A673 (cell line): ENCODE measurements around the gene LTBP4. TPM values are rescaled to one million over a fixed set of nuclear protein-coding genes. Genes with fewer than 3 reads are reported as not detected.

Source experiments
- BruUV-seq: library from RNA; stranded (reverse); fragments of 400-500 nt; replicated peaks from 2 replicates; lab custom pipeline; 2021; lab: Mats Ljungman, UMichigan
- CTCF ChIA-PET: fragments of 300-600 bp; sonication (Branson Sonifier 250); formaldehyde crosslinking; loops from one replicate; lab custom pipeline; 2022; ENCODE audit warnings: antibody characterized with exemption; lab: Charles Lee
- POLR2A ChIA-PET: fragments of 300-600 bp; sonication (Branson Sonifier 250); formaldehyde crosslinking; loops from one replicate; lab custom pipeline; 2022; ENCODE audit warnings: antibody characterized with exemption; ENCODE audit not compliant: low non-redundant PET; lab: Charles Lee
- DNase-seq: peaks from one replicate; pipeline ENCODE4 v3.0.0-alpha.2; 2015; ENCODE audit warnings: low spot score
- H3K27ac ChIP-seq: fragments of 200-600 bp; sonication (generic); 2 replicates; pipeline ENCODE4 v1.5.1; 2016; ENCODE audit warnings: mixed run types, low read depth, mild to moderate bottlenecking, mixed read lengths, antibody characterized with exemption, low read length; ENCODE audit not compliant: poor library complexity, severe bottlenecking
- H3K27me3 ChIP-seq: fragments of 200-600 bp; sonication (generic); replicated peaks from 2 replicates; pipeline ENCODE4 v1.6.1; 2017; ENCODE audit warnings: mixed run types, low read depth, mild to moderate bottlenecking, mixed read lengths, antibody characterized with exemption, low read length; ENCODE audit not compliant: insufficient read depth, poor library complexity
- H3K36me3 ChIP-seq: fragments of 200-600 bp; sonication (generic); 2 replicates; pipeline ENCODE4 v1.6.1; 2016; ENCODE audit warnings: mixed run types, mild to moderate bottlenecking, mixed read lengths, antibody characterized with exemption, low read length; ENCODE audit not compliant: insufficient read depth, poor library complexity, severe bottlenecking
- H3K4me1 ChIP-seq: fragments of 200-600 bp; sonication (generic); 2 replicates; pipeline ENCODE4 v1.6.1; 2017; ENCODE audit warnings: mixed run types, mild to moderate bottlenecking, mixed read lengths, antibody characterized with exemption, low read length; ENCODE audit not compliant: insufficient read depth, poor library complexity, severe bottlenecking
- H3K4me3 ChIP-seq: fragments of 200-600 bp; sonication (generic); 2 replicates; pipeline ENCODE4 v1.5.1; 2016; ENCODE audit warnings: low read depth, mixed run types, mild to moderate bottlenecking, mixed read lengths, low read length; ENCODE audit not compliant: poor library complexity, severe bottlenecking
- H3K9me3 ChIP-seq: fragments of 200-600 bp; sonication (generic); 2 replicates; pipeline ENCODE4 v1.6.1; 2016; ENCODE audit warnings: mixed run types, low read depth, mild to moderate bottlenecking, mixed read lengths, antibody characterized with exemption, low read length; ENCODE audit not compliant: poor library complexity, severe bottlenecking
- CTCF ChIP-seq: fragments of 300-800, 200-600 bp; sonication (generic); conservative IDR thresholded peaks from 2 replicates; pipeline ENCODE4 v1.5.1; 2017; ENCODE audit warnings: low read depth, mild to moderate bottlenecking, antibody characterized with exemption, low read length, moderate library complexity, mixed read lengths
- EZH2 ChIP-seq: fragments of 200-600 bp; sonication (generic); IDR thresholded peaks from 2 replicates; pipeline ENCODE4 v1.6.1; 2017; ENCODE audit warnings: borderline replicate concordance, low read depth, mild to moderate bottlenecking, mixed read lengths, antibody characterized with exemption, low read length; ENCODE audit not compliant: poor library complexity, severe bottlenecking
- intact Hi-C: fragments of 100-400 bp; cut with micrococcal nuclease; formaldehyde crosslinking; loops from one replicate; pipeline ENCODE4 v1.10.0; 2022; ENCODE audit not compliant: unreplicated experiment
- total RNA-seq: library from RNA; stranded (reverse); gene quantifications from 2 replicates; pipeline ENCODE4 v1.2.3, GENCODE V29; 2021

LTBP4 gene
- total RNA-seq, 1 experiment from 2014 or later, result 139 TPM

- TF ChIP-seq EZH2 (no peak), CTCF (no peak)
- H3K36me3 ChIP-seq, result no peaks in the 10 kb centered on the region
- H3K9me3 ChIP-seq, result no peaks in the 10 kb centered on the region
- H3K27me3 ChIP-seq, result no peaks in the 10 kb centered on the region
- CTCF ChIA-PET, result interaction anchor here (0.6 to 2.3 kb wide), 8 partner anchors 13 to 434 kb away, joined by 3 to 15 read pairs (median 6); no protein-coding TSS in a partner anchor
- intact Hi-C loops, result loop anchor here (1.0 to 10.0 kb wide), 4 partner anchors 50 to 294 kb away; partner anchors contain the start of genes BLVRB and SPTBN4
- BruUV-seq, result no TSS peak
- no peak for DNase-seq
- POLR2A ChIA-PET, result interaction anchor here (0.6 kb wide), 2 partner anchors 314 to 1972 kb away, joined by 3 to 5 read pairs; partner anchors contain the start of gene AKT2
- peak overlapping the region; percentile 90 for H3K27ac ChIP-seq
- H3K4me1 ChIP-seq, result peaks cover 38% of the 10 kb centered on the region
- peak overlapping the region; percentile 61 for H3K4me3 ChIP-seq
Measured at GRCh38 chr19:40598918-40599307, 2.3 kb upstream of the LTBP4 start.

- Histone ChIP-seq H3K9me3 (no peaks in the 10 kb centered on the region), H3K27me3 (no peaks in the 10 kb centered on the region), H3K4me1 (peaks cover 38% of the 10 kb centered on the region), H3K4me3 (peak overlapping the region; percentile 61), H3K36me3 (no peaks in the 10 kb centered on the region), H3K27ac (peak overlapping the region; percentile 90)
- BruUV-seq, result no TSS peak
- TF ChIP-seq CTCF (no peak), EZH2 (no peak)
- DNase-seq, result peak; percentile 86
- CTCF ChIA-PET, result interaction anchor here (0.6 to 2.3 kb wide), 7 partner anchors 14 to 226 kb away, joined by 3 to 15 read pairs (median 8); no protein-coding TSS in a partner anchor
- POLR2A ChIA-PET, result interaction anchor here (0.6 kb wide), 1 partner anchor 314 kb away, joined by 5 read pairs; the partner anchor contains the start of gene AKT2
- intact Hi-C loops, result loop anchor here (2.0 to 10.0 kb wide), 2 partner anchors 135 to 295 kb away; partner anchors contain the start of genes BLVRB and SPTBN4
Measured at GRCh38 chr19:40599331-40599901, 1.8 kb upstream of the LTBP4 start.

GRCh38 chr19:40599902-40600569 is 1.1 kb upstream of the LTBP4 start:
- no peaks in the 10 kb centered on the region for H3K36me3 ChIP-seq
- no peaks in the 10 kb centered on the region for H3K27me3 ChIP-seq
- TF ChIP-seq EZH2, result no peak
- TF ChIP-seq CTCF, result no peak
- H3K4me3 ChIP-seq, result peak overlapping the region; percentile 61
- peak; percentile 65 for DNase-seq
- BruUV-seq, result TSS peak; percentile 37
- POLR2A ChIA-PET, result no interaction called here
- no peaks in the 10 kb centered on the region for H3K9me3 ChIP-seq
- intact Hi-C loops, result loop anchor here (2.0 to 10.0 kb wide), 3 partner anchors 135 to 295 kb away; partner anchors contain the start of genes BLVRB, SERTAD3 and SPTBN4
- peak overlapping the region; percentile 90 for H3K27ac ChIP-seq
- peaks cover 41% of the 10 kb centered on the region for H3K4me1 ChIP-seq
- CTCF ChIA-PET, result interaction anchor here (0.6 to 2.3 kb wide), 5 partner anchors 14 to 227 kb away, joined by 3 to 15 read pairs (median 8); no protein-coding TSS in a partner anchor
